ENCODE results near the gene BOK. TPM values are rescaled to one million over a fixed set of nuclear protein-coding genes. Genes with fewer than 3 reads are reported as not detected.

Gene BOK
- total and polyA plus RNA-seq, 2 of the 4 experiments (the other 2 are of a cell fraction), result 13.3 to 34.4 TPM

GRCh38 chr2:241559323-241560161 is 997 bp downstream of the BOK start:
- Histone ChIP-seq H2AK9ac (replicated peaks; ENCODE audit: low read depth, low read length, poor library complexity) (peak overlapping the region; percentile 99), H3K14ac (replicated peaks; ENCODE audit: low read depth, low read length) (peak overlapping the region; percentile 81), H2BK120ac (ENCODE audit: low read depth, low read length) (0 out of 2 replicates have a peak overlapping the region, but pooled peaks have one; percentile 73), H4K5ac (ENCODE audit: low read depth, low read length) (no peak overlapping the region), H3K9me1 (ENCODE audit: insufficient read depth, low read length) (peaks cover 15% of the 10 kb centered on the region), H2BK20ac (ENCODE audit: low read depth, low read length) (no peak overlapping the region), H4K91ac (ENCODE audit: insufficient read depth, low read depth, low read length) (peak overlapping the region; percentile 63), H3K27ac (ENCODE audit: insufficient read depth, low read length) (peak overlapping the region; percentile 75), H2AFZ (replicated peaks; ENCODE audit: low read length, poor library complexity) (peak overlapping the region; percentile 91), H3K27me3 (ENCODE audit: control insufficient read depth, insufficient read depth, low read length) (no peaks in the 10 kb centered on the region), H2AK5ac (ENCODE audit: low read depth, low read length) (peak overlapping the region; percentile 73), H3K9me3 (ENCODE audit: control insufficient read depth, insufficient read depth, low read length) (no peaks in the 10 kb centered on the region), H3K4me2 (ENCODE audit: low read depth, low read length) (peak overlapping the region; percentile 71), H3K4me3 (ENCODE audit: insufficient read depth, low read depth, low read length) (peak overlapping the region; percentile 91), H3K23ac (ENCODE audit: low read depth, low read length) (peak overlapping the region; percentile 59; the same call in 1 of the 2 replicates), H2BK15ac (ENCODE audit: low read depth, low read length) (no peak overlapping the region), H3K36me3 (ENCODE audit: control insufficient read depth, insufficient read depth, low read length) (peaks cover 19% of the 10 kb centered on the region), H3K4ac (ENCODE audit: low read depth, low read length) (peak overlapping the region; percentile 65), H3K18ac (ENCODE audit: low read depth, low read length) (no peak overlapping the region), H4K20me1 (ENCODE audit: insufficient read depth, low read length) (peaks cover 46% of the 10 kb centered on the region), H3K9ac (ENCODE audit: low read depth, low read length) (peak overlapping the region; percentile 80), H3K79me1 (ENCODE audit: low read depth in 1 of 2, low read length in 2 of 2) (peaks cover 12 to 42% of the 10 kb centered on the region in 2 experiments), H2BK5ac (ENCODE audit: low read depth, low read length, poor library complexity, severe bottlenecking) (peak overlapping the region; percentile 46), H3K4me1 (ENCODE audit: control insufficient read depth, insufficient read depth, low read length) (peaks cover 16% of the 10 kb centered on the region), H4K8ac (ENCODE audit: low read depth in 2 of 2, low read length in 2 of 2) (peak overlapping the region in 1 of 2 experiments; percentile 72; a peak in 2 of 4 replicates), H3K56ac (ENCODE audit: extremely low read depth, insufficient read depth, low read length) (peak overlapping the region; percentile 65)
- POLR2A ChIA-PET (ENCODE audit: unreplicated experiment), result no interaction called here
- whole genome bisulfite sequencing, 2 experiments (ENCODE audit: extremely low coverage in 2 of 2, insufficient read length in 1 of 2), result 0% methylated on average over 36 of the region's 78 CpGs; no CpG with 5 or more reads in 1 of the 2 experiments
- CTCF ChIA-PET, result no interaction called here
- no TSS peak for BruUV-seq (replicated peaks)
- intact Hi-C loops (cut with micrococcal nuclease) (loop anchor here (1.0 to 5.0 kb wide), 2 partner anchors 51 to 202 kb away; partner anchors contain the start of genes FARP2 and STK25), in situ Hi-C loops (cut with MboI; ENCODE audit: low sequenced_read_pairs) (no loop called here), dilution Hi-C loops (cut with HindIII; ENCODE audit: low sequenced_read_pairs, unreplicated experiment) (no loop called here)
- ATAC-seq (ENCODE audit: low read depth) (peak; percentile 40), DNase-seq (peak; percentile 48)
- TF ChIP-seq FOS (IDR thresholded peaks at IDR 0.05; ENCODE audit: low read depth, low read length), result no peak
- TF ChIP-seq RFX5 (IDR thresholded peaks at IDR 0.05; ENCODE audit: low read depth, low read length), result no peak
- TF ChIP-seq MXI1 (IDR thresholded peaks at IDR 0.05; ENCODE audit: borderline replicate concordance, low read depth, low read length), result peak; percentile 80; the same call in 1 of the 2 replicates
- TF ChIP-seq CEBPB (IDR thresholded peaks at IDR 0.05; ENCODE audit: low read depth, low read length), result no peak
- TF ChIP-seq NFE2L2 (IDR thresholded peaks at IDR 0.05; ENCODE audit: low read depth, low read length), result no peak
- no peak for TF ChIP-seq MAFK (IDR thresholded peaks at IDR 0.05; ENCODE audit: low read depth, low read length)
- no peak for TF ChIP-seq RCOR1 (IDR thresholded peaks at IDR 0.05; ENCODE audit: insufficient replicate concordance, low read length)
- no peak for TF ChIP-seq ELK1 (IDR thresholded peaks at IDR 0.05; ENCODE audit: borderline replicate concordance, low read depth, low read length)
- no peak for TF ChIP-seq RAD21 (IDR thresholded peaks at IDR 0.05; ENCODE audit: low read length)
- peak; percentile 45; the same call in 1 of the 2 replicates for TF ChIP-seq BHLHE40 (IDR thresholded peaks at IDR 0.05; ENCODE audit: low read depth, low read length)
- TF ChIP-seq CTCF (conservative IDR thresholded peaks at IDR 0.05; ENCODE audit: low read depth, low read length), result no peak
- no peak for TF ChIP-seq MAZ (IDR thresholded peaks at IDR 0.05; ENCODE audit: borderline replicate concordance, low read depth, low read length)
- no peak for TF ChIP-seq POLR2A (IDR thresholded peaks at IDR 0.05; ENCODE audit: low read depth, low read length)
- peak; percentile 67; the same call in 1 of the 2 replicates for TF ChIP-seq USF2 (IDR thresholded peaks at IDR 0.05; ENCODE audit: low read depth, low read length)
